Measurements from ENCODE around the gene SPPL2B. TPM values are rescaled to one million over a fixed set of nuclear protein-coding genes. Genes with fewer than 3 reads are reported as not detected.
A peak's percentile ranks its signal among the peaks of the same experiment; 100 is the strongest.
"Not testable (repeated sequence)": the region's sequence is repeated elsewhere in the genome, so short reads cannot be mapped to it uniquely, and the experiment has no call there.

Gene SPPL2B
- total RNA-seq, 1 donor from 2014 or later = 24.9 TPM

DNA sequence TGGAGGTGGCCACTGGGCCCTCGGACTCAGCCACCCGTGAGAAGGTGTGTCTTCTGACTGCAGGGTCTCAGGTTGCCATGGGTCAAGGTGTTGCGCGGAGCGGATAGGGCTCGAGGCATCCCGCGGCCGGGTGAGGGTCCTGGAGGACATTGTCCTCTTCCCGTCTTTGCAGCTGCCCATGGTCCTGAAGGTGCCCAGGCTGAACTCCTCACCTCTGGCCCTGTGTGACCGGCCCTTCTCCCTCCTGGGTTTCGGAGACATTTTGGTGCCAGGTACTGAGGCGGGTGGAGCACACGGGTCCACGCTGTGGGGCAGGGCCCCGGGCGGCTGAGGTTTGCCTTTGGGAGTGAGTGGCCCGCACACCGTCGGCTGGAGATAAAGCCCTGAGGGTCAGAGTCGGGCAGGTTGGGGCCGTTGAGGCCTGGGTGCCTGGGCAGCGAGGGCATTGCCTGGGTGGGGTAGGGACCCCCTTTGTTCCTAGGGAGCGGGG is 15.9 kb downstream of the SPPL2B start:
- ATAC-seq = no peak
- intact Hi-C loops (cut with DNase I) = no loop called here
- DNase-seq (ENCODE audit: missing footprints) = peak; percentile 52

DNA sequence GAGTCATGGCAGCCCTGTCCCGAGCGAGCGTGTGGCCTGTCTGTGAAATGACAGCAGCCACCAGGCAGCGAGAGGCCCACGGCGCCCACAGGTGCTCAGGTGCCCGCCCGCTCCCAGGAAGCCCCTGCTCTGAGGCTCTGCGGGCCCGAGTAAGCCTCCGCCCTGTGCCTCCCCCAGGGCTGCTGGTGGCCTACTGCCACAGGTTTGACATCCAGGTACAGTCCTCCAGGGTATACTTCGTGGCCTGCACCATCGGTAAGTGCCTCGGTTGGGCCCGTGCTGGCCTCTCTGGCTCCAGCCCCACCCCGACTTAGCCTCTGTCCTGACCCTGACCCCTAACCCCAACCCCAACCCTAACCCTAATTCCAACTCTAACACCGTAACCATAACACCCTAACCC is 16.6 kb downstream of the SPPL2B start:
- DNase-seq (ENCODE audit: missing footprints) = no peak
- no peak for ATAC-seq
- intact Hi-C loops (cut with DNase I) = no loop called here

DNA sequence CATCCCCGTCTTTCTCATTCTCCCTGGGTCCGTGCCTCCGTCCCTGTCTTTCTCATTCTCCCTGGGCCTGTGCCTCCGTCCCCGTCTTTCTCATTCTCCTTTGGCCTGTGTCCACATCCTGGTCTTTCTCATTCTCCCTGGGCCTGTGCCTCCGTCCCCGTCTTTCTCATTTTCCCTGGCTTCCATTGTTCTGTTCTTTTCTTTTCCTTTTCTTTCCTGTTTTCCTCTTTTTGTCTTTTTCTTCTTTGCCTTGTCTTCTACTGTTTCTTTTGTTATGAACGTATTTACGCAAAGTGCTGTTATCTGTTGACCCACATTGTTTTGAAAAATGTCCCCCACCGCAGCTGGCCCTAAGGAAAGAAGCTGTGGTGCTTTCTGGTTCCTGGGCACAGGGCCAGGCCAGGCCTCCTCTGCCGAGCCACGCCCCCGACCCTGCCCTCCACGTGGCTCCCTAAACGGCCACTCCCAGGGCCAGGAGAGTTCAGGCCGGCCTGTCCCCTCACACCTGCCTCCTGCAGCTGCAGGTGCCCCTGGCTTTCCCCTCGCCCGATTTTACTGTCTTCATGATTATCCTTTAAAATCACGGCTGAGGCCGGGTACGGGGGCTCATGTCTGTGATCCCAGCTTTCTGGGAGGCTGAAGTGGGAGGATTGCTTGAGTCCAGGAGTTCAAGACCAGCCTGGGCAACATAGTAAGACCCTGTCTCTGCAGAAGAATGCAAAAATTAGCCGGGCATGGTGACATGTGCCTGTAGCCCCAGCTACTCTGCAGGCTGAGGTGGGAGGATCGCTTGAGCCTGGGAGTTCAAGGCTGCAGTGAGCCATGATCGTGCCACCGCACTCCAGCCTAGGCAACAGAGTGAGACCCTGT is 17.5 kb downstream of the SPPL2B start:
- intact Hi-C loops (cut with DNase I) = no loop called here
- DNase-seq (ENCODE audit: missing footprints) (peak; percentile 72), ATAC-seq (peak; percentile 48)

- intact Hi-C loops (cut with DNase I); DNase-seq (ENCODE audit: missing footprints); ATAC-seq: not testable (repeated sequence)
Measured at GRCh38 chr19:2349818-2350217, 21.3 kb downstream of the SPPL2B start.

GRCh38 chr19:2350656-2351055 is 22.2 kb downstream of the SPPL2B start:
- ATAC-seq = no peak
- intact Hi-C loops (cut with DNase I) = no loop called here

GRCh38 chr19:2351591-2351990 is 23.1 kb downstream of the SPPL2B start:
- no peak for DNase-seq (ENCODE audit: missing footprints)
- no peak for ATAC-seq
- intact Hi-C loops (cut with DNase I) = no loop called here

More at GRCh38 chr19:2350656-2351055, 22.2 kb downstream of the SPPL2B start:
- no peak for DNase-seq (ENCODE audit: missing footprints)

DNA sequence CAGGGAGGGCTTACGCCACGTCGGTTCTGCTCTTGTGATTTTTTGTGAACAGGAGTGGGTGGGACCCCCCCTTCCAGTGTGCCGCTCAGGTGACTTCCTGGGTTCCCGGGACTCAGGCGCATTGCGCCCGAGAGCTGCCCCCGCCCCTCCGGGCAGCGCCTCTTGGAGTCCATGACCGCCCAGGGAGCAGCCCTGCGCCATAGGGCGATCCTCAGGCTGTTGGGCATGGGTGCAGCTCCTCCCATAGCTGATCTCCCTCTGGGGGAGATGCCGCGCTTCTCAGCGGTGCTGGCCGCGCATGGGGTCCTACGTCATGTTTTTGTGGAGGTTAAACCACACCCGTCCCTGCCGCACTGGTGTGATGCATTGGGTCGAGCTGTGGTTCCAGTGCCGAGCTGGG is 23.6 kb downstream of the SPPL2B start:
- ATAC-seq (no peak), DNase-seq (ENCODE audit: missing footprints) (no peak)
- intact Hi-C loops (cut with DNase I) = no loop called here

- intact Hi-C loops (cut with DNase I) = no loop called here
- DNase-seq (ENCODE audit: missing footprints) (no peak), ATAC-seq (no peak)
Measured at GRCh38 chr19:2353159-2353886, 24.8 kb downstream of the SPPL2B start.

DNA sequence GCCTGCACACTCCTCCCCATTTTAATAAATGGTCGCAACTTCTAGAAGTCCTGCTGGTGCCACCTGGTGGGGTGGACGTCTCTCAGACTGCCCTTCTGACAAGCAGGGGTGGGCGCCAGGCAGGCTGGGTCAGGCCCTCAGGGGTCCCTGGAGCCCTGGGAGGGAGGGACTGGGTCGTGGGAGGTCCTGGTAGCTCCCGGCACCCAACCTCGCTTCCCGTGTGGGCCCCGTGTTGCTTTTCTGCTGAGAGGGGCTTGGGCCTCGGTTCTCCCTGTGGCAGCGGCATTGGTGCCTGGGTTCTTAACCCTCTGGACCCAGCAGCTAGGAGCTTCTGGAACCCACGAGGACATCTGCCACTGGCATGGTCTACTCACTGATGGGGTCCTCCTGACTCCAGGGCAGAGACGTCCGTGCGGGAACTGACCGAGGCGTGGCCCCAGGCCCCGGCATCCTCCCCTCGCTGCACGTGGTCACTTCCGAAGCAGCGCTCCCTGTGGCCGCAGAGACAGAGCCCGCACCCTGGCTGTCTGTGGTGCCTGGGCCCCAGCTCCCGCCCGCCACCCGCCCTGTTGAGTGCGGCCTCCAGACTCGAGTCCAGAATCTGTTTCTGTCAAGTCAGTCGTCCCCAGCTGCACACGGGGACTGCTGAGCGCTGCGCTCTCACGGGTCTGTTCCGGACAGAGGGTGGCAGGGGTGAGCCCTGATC is 25.6 kb downstream of the SPPL2B start:
- ATAC-seq (no peak), DNase-seq (ENCODE audit: missing footprints) (no peak)
- intact Hi-C loops (cut with DNase I) = no loop called here

DNA sequence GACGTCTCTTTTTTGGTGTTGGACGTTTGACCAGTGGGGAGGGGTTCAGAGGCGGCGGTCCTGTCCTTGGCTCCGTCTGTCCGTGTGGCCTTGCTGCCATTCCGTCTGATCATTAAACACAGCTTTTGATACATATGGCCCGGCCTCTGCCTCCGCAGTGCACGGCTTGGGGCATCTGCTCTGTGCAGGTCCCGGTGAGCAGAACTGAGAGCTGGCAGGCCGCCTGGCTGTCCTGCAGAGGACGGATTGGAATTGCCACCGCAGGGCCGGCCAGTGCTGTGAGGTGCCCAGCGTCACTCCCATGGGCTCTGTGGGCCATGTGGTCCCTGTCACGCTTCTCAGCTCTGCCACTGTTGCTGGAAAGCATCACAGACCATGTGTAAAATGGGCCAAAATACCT is 26.2 kb downstream of the SPPL2B start:
- ATAC-seq = no peak
- intact Hi-C loops (cut with DNase I) = no loop called here
- no peak for DNase-seq (ENCODE audit: missing footprints)

DNA sequence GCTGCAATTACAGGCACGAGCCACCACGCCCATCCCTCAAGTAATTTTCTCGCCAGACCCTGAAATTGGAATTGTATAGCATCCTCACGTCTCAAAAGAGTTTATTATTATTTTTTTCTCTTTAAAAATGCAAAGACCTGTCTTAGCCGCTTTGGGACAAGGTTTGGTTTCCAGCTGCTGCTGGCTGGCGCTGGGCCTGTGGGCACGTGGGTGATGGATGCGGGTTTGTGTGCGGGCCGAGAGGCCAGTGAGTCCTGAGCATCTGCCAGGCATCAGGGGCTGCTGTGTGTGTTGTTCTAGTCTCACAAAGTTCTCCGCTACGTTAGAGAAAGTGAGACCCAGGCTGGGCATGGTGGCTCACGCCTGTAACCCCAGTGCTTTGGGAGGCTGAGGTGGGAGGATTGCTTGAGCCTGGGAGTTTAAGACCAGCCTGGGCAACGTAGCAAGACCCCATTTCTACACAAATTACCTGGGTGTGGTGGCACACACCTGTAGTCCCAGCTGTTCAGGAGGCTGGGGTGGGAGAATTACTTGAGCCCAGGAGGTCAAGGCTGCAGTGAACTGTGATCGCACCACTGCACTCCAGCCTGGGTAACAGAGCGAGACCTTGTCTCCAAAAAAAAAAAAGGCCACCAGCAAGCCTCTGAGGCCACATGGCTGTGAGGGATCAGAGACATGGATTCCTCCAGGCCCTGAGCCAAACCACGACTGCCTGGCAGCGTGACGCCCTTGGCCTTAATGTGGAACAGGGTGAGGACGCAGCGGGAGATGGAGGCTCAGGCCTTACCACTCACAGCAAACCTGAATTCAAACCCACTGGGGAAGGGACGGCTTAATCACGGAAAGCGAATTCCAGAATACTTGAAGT is 26.9 kb downstream of the SPPL2B start:
- DNase-seq (ENCODE audit: missing footprints) = no peak
- intact Hi-C loops (cut with DNase I) = no loop called here

GRCh38 chr19:2356036-2356646 is 27.7 kb downstream of the SPPL2B start:
- no peak for ATAC-seq
- intact Hi-C loops (cut with DNase I) = no loop called here
- DNase-seq (ENCODE audit: missing footprints) = no peak

More for the DNA sequence above, 26.9 kb downstream of the SPPL2B start:
- ATAC-seq = no peak

GRCh38 chr19:2357279-2358206 is 29.1 kb downstream of the SPPL2B start:
- ATAC-seq (no peak), DNase-seq (ENCODE audit: missing footprints) (no peak)
- intact Hi-C loops (cut with DNase I) = no loop called here

GRCh38 chr19:2358548-2359173 is 30.2 kb downstream of the SPPL2B start:
- DNase-seq (ENCODE audit: missing footprints) (no peak), ATAC-seq (no peak)
- intact Hi-C loops (cut with DNase I) = no loop called here

DNA sequence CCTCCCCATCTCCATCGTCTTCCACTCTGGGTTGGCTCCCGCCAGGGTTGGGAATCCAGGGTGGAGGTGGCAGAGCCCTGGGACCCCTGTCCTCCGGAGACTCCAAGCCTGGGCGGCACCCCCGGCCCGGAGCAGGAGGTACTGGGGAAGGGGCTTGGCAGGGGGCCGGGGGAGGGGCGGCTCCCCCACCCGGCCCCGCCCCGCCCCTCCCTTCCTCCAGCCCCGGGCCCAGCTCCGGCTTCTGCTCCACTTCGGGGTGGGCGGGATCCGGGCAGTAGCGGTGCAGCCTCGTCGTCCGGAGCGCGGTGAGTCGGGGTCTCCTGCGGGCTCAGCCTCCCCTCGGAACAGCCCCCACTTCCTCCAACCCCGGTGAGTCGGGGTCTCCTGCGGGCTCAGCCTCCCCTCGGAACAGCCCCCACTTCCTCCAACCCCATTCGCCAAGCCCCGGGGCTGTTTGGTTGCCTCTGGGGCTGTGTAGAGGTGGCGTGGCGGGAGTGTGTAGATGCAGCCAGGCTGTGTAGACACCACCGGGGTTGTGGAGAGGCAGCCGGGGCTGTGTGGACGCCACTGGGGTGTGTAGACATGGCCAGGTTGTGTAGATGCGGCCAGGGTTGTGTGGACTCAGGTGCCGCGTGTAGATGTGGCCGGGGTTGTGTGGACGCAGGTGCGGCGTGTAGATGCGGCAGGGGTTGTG is 31.7 kb downstream of the SPPL2B start, which contains the start of gene TMPRSS9:
TSS of gene TMPRSS9 (plus strand) at position 274 of the 694 bp plus-strand sequence. CDS start 29,521 bp downstream, outside the sequence.
- DNase-seq (ENCODE audit: missing footprints) (no peak), ATAC-seq (no peak)
- intact Hi-C loops (cut with DNase I) = no loop called here

- intact Hi-C loops (cut with DNase I) = no loop called here
- DNase-seq (ENCODE audit: missing footprints) (no peak), ATAC-seq (no peak)
Measured at GRCh38 chr19:2360833-2361232, 32.3 kb downstream of the SPPL2B start.

Data from Right ventricle myocardium inferior (tissue), 1 donor.